ENCODE results near the gene RALGAPA1.

Gene RALGAPA1

DNA sequence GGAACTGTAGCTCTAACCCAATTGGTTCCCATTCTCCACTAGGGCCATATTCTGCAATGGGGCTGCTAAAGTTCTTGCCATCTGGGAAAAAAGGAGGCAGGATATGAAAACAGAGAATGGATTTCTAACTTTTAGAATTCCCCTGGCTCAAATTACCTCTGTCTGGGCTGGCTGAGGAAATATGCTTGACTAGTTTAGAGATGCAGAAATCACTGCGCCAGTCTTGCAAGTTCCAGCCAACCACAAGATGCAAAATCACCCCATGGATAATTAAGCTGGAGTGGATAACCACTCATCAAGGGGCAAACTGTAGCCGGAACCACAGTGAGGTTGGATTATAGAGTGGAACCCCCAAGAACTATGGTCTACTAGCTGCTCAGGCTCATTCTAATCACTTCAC, 126.3 kb downstream of the RALGAPA1 start:
- H3K27ac ChIP-seq (replicated peaks) = no peak overlapping the region
- TF ChIP-seq GABPA (IDR thresholded peaks at IDR 0.05; ENCODE audit: low read depth) = no peak
- no peak for TF ChIP-seq POLR2AphosphoS5 (IDR thresholded peaks at IDR 0.05; ENCODE audit: low read depth)
- TF ChIP-seq SPI1 (IDR thresholded peaks at IDR 0.05; ENCODE audit: borderline replicate concordance, low read depth) = no peak
- TF ChIP-seq, protein P1, sequence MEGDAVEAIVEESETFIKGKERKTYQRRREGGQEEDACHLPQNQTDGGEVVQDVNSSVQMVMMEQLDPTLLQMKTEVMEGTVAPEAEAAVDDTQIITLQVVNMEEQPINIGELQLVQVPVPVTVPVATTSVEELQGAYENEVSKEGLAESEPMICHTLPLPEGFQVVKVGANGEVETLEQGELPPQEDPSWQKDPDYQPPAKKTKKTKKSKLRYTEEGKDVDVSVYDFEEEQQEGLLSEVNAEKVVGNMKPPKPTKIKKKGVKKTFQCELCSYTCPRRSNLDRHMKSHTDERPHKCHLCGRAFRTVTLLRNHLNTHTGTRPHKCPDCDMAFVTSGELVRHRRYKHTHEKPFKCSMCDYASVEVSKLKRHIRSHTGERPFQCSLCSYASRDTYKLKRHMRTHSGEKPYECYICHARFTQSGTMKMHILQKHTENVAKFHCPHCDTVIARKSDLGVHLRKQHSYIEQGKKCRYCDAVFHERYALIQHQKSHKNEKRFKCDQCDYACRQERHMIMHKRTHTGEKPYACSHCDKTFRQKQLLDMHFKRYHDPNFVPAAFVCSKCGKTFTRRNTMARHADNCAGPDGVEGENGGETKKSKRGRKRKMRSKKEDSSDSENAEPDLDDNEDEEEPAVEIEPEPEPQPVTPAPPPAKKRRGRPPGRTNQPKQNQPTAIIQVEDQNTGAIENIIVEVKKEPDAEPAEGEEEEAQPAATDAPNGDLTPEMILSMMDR (IDR thresholded peaks at IDR 0.05; ENCODE audit: insufficient read depth, low read length) = no peak
- no peak for TF ChIP-seq REST (IDR thresholded peaks at IDR 0.05; ENCODE audit: insufficient replicate concordance, low read depth)

GRCh38 chr14:35678403-35679028, 130.6 kb downstream of the RALGAPA1 start:
- H3K4me3 ChIP-seq (replicated peaks; ENCODE audit: insufficient read depth, low read length) = no peak overlapping the region
- no peaks in the 10 kb centered on the region for H3K27me3 ChIP-seq (ENCODE audit: insufficient read depth, poor library complexity, severe bottlenecking)
- TF ChIP-seq SPI1 (IDR thresholded peaks at IDR 0.05; ENCODE audit: borderline replicate concordance, low read depth) (peak; percentile 88), POLR2AphosphoS5 (IDR thresholded peaks at IDR 0.05; ENCODE audit: low read depth) (no peak)
- DNase-seq (ENCODE audit: low read depth in 1 of 2, low spot score in 1 of 2) = peak in 1 of 2 experiments; percentile 18
- H3K27ac ChIP-seq (replicated peaks) = no peak overlapping the region

More for the DNA sequence above, 126.3 kb downstream of the RALGAPA1 start:
- H3K27me3 ChIP-seq (ENCODE audit: insufficient read depth, poor library complexity, severe bottlenecking) = no peaks in the 10 kb centered on the region
- no peak for DNase-seq (ENCODE audit: low read depth in 1 of 2, low spot score in 1 of 2)
- H3K4me3 ChIP-seq (replicated peaks; ENCODE audit: insufficient read depth, low read length) = no peak overlapping the region

- no peak overlapping the region for H3K27ac ChIP-seq (replicated peaks)
- no peak for DNase-seq (ENCODE audit: low read depth in 1 of 2, low spot score in 1 of 2)
- TF ChIP-seq SPI1 (IDR thresholded peaks at IDR 0.05; ENCODE audit: borderline replicate concordance, low read depth) (no peak), REST (IDR thresholded peaks at IDR 0.05; ENCODE audit: insufficient replicate concordance, low read depth) (no peak), POLR2AphosphoS5 (IDR thresholded peaks at IDR 0.05; ENCODE audit: low read depth) (no peak), GABPA (IDR thresholded peaks at IDR 0.05; ENCODE audit: low read depth) (no peak)
- TF ChIP-seq, protein P1 (IDR thresholded peaks at IDR 0.05; ENCODE audit: insufficient read depth, low read length) = no peak
Measured at GRCh38 chr14:35669782-35670181, 139.3 kb downstream of the RALGAPA1 start.

DNA sequence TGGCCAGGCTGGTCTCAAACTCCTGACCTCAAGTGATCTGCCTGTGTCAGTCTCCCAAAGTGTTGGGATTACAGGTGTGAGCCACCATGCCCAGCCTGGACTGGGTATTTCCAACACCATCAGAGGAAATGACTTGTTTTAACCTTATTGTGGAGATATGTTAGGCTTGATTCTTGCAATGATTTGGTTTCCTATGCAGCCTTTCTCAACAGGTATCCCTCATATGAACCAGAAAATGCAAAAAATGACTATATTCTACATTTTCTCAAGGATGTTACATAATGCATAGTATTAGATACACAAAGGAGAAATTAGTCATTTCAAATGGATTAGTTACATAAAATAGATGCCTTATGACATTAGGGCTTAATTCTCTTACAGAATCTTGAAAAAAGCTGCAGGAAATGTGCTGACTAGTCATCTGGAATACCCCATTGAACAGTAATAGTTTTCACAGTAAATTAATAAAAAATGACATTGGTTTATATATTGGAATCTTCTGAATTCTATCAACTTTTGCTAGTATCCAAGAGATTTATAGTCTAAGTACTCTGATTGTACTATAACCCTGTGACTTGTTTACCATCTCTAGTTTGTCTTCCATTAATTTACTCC, 142.6 kb downstream of the RALGAPA1 start:
- no peak for DNase-seq (ENCODE audit: low read depth in 1 of 2, low spot score in 1 of 2)
- no peak overlapping the region for H3K27ac ChIP-seq (replicated peaks)
- H3K27me3 ChIP-seq (ENCODE audit: insufficient read depth, poor library complexity, severe bottlenecking) = no peaks in the 10 kb centered on the region
- TF ChIP-seq SPI1 (IDR thresholded peaks at IDR 0.05; ENCODE audit: borderline replicate concordance, low read depth) (no peak), POLR2AphosphoS5 (IDR thresholded peaks at IDR 0.05; ENCODE audit: low read depth) (no peak), REST (IDR thresholded peaks at IDR 0.05; ENCODE audit: insufficient replicate concordance, low read depth) (no peak), GABPA (IDR thresholded peaks at IDR 0.05; ENCODE audit: low read depth) (no peak)
- TF ChIP-seq, protein P1 (IDR thresholded peaks at IDR 0.05; ENCODE audit: insufficient read depth, low read length) = no peak
- H3K4me3 ChIP-seq (replicated peaks; ENCODE audit: insufficient read depth, low read length) = no peak overlapping the region

More at GRCh38 chr14:35669782-35670181, 139.3 kb downstream of the RALGAPA1 start:
- Histone ChIP-seq H3K4me3 (replicated peaks; ENCODE audit: insufficient read depth, low read length) (no peak overlapping the region), H3K27me3 (ENCODE audit: insufficient read depth, poor library complexity, severe bottlenecking) (no peaks in the 10 kb centered on the region)
